ENCODE data around the gene NYNRIN.

Gene NYNRIN

DNA sequence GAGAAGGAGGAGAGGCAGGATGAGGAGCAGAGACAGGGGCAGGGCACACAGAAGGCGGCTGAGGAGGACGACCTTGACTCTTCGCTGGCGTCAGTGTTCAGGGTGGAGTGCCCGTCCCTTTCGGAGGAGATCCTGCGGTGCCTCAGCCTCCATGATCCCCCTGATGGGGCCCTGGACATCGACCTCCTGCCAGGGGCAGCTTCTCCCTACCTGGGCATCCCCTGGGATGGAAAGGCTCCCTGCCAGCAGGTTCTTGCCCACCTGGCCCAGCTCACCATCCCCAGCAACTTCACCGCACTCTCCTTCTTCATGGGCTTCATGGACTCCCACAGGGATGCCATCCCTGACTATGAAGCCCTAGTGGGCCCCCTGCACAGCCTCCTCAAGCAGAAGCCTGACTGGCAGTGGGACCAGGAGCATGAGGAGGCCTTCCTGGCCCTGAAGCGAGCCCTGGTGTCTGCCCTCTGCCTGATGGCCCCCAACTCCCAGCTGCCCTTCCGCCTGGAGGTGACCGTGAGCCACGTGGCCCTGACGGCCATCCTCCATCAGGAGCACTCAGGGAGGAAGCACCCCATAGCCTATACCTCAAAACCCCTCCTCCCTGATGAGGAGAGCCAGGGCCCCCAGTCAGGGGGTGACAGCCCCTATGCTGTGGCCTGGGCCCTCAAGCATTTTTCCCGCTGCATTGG, 16.1 kb downstream of the NYNRIN start:
- no peaks in the 10 kb centered on the region for H3K79me2 ChIP-seq (ENCODE audit: insufficient read depth, low read length)
- no peak overlapping the region for H3K4me2 ChIP-seq (ENCODE audit: low read depth, low read length, poor library complexity, severe bottlenecking)
- H3K9me3 ChIP-seq (ENCODE audit: insufficient read depth, low read depth, low read length): no peaks in the 10 kb centered on the region
- no peaks in the 10 kb centered on the region for H4K20me1 ChIP-seq (ENCODE audit: insufficient read depth, low read length, poor library complexity, severe bottlenecking)
- H3K4me3 ChIP-seq (ENCODE audit: low read length, poor library complexity, severe bottlenecking): no peak overlapping the region
- no peaks in the 10 kb centered on the region for H3K27me3 ChIP-seq (ENCODE audit: insufficient read depth, low read length, poor library complexity, severe bottlenecking)
- H3K4me1 ChIP-seq (ENCODE audit: insufficient read depth, low read length, poor library complexity, severe bottlenecking): no peaks in the 10 kb centered on the region
- H3K9ac ChIP-seq (ENCODE audit: low read depth, low read length, poor library complexity, severe bottlenecking): no peak overlapping the region
- H3F3A ChIP-seq (ENCODE audit: low read depth): no peaks in the 10 kb centered on the region
- H3K36me3 ChIP-seq (ENCODE audit: insufficient read depth, low read length): peaks cover 20% of the 10 kb centered on the region; the same call in 1 of the 2 replicates
- H3K9me2 ChIP-seq (replicated peaks; ENCODE audit: low read depth, low read length): no peaks in the 10 kb centered on the region
- TF ChIP-seq CTCF (conservative IDR thresholded peaks at IDR 0.05; ENCODE audit: low read length) (no peak), EZH2phosphoT487 (IDR thresholded peaks at IDR 0.05; ENCODE audit: borderline replicate concordance) (no peak)
- no peak overlapping the region for H2AFZ ChIP-seq (ENCODE audit: low read length)

DNA sequence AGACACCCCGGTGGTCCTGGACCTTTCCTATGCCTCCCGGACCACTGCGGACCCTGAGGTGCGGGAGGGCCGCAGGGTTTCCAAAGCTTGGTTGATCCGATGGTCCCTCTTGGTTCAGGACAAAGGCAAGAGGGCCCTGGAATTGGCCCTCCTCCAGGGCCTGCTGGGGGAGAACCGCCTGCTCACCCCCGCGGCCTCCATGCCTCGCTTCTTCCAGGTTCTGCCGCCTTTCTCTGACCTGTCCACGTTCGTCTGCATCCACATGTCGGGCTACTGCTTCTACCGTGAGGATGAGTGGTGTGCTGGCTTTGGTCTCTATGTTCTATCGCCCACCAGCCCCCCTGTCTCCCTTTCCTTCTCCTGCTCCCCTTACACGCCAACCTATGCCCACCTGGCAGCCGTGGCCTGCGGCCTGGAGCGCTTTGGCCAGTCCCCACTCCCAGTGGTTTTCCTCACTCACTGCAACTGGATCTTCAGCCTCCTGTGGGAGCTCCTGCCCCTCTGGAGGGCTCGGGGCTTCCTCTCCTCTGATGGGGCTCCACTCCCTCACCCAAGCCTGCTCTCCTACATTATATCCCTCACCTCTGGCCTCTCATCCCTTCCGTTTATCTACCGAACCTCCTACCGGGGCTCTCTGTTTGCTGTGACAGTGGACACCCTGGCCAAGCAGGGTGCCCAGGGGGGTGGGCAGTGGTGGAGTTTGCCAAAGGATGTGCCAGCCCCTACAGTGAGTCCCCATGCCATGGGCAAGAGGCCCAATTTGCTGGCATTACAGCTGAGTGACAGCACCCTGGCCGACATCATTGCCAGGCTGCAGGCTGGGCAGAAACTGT, 16.8 kb downstream of the NYNRIN start:
- no peak overlapping the region for H3K4me2 ChIP-seq (ENCODE audit: low read depth, low read length, poor library complexity, severe bottlenecking)
- H3K4me1 ChIP-seq (ENCODE audit: insufficient read depth, low read length, poor library complexity, severe bottlenecking): no peaks in the 10 kb centered on the region
- H3K4me3 ChIP-seq (ENCODE audit: low read length, poor library complexity, severe bottlenecking): no peak overlapping the region
- no peak overlapping the region for H2AFZ ChIP-seq (ENCODE audit: low read length)
- H4K20me1 ChIP-seq (ENCODE audit: insufficient read depth, low read length, poor library complexity, severe bottlenecking): no peaks in the 10 kb centered on the region
- H3K9ac ChIP-seq (ENCODE audit: low read depth, low read length, poor library complexity, severe bottlenecking): no peak overlapping the region
- H3F3A ChIP-seq (ENCODE audit: low read depth): no peaks in the 10 kb centered on the region
- H3K9me2 ChIP-seq (replicated peaks; ENCODE audit: low read depth, low read length): no peaks in the 10 kb centered on the region
- TF ChIP-seq CTCF (conservative IDR thresholded peaks at IDR 0.05; ENCODE audit: low read length) (no peak), EZH2phosphoT487 (IDR thresholded peaks at IDR 0.05; ENCODE audit: borderline replicate concordance) (no peak)
- no peaks in the 10 kb centered on the region for H3K79me2 ChIP-seq (ENCODE audit: insufficient read depth, low read length)
- no peaks in the 10 kb centered on the region for H3K27me3 ChIP-seq (ENCODE audit: insufficient read depth, low read length, poor library complexity, severe bottlenecking)
- H3K36me3 ChIP-seq (ENCODE audit: insufficient read depth, low read length): peaks cover 20% of the 10 kb centered on the region; the same call in 1 of the 2 replicates
- H3K9me3 ChIP-seq (ENCODE audit: insufficient read depth, low read depth, low read length): no peaks in the 10 kb centered on the region

DNA sequence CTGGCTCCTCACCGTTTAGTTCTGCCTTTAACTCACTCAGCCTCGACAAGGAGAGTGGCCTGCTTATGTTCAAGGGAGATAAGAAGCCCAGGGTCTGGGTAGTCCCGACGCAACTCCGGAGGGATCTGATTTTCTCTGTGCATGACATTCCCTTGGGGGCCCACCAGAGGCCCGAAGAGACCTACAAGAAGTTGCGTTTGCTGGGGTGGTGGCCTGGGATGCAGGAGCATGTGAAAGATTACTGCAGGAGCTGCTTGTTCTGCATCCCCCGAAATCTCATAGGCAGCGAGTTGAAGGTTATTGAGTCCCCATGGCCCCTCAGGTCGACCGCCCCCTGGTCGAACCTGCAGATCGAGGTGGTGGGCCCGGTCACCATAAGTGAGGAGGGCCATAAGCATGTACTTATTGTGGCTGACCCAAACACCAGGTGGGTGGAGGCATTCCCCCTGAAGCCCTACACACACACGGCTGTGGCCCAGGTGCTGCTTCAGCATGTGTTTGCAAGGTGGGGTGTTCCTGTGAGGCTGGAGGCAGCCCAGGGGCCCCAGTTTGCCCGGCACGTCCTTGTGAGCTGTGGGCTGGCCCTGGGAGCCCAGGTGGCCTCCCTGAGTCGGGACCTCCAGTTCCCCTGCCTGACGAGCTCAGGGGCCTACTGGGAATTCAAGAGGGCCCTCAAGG, 17.6 kb downstream of the NYNRIN start:
- Histone ChIP-seq H4K20me1 (ENCODE audit: insufficient read depth, low read length, poor library complexity, severe bottlenecking) (no peaks in the 10 kb centered on the region), H3K4me3 (ENCODE audit: low read length, poor library complexity, severe bottlenecking) (no peak overlapping the region), H3F3A (ENCODE audit: low read depth) (no peaks in the 10 kb centered on the region), H3K9me3 (ENCODE audit: insufficient read depth, low read depth, low read length) (no peaks in the 10 kb centered on the region), H3K79me2 (ENCODE audit: insufficient read depth, low read length) (no peaks in the 10 kb centered on the region), H3K27me3 (ENCODE audit: insufficient read depth, low read length, poor library complexity, severe bottlenecking) (no peaks in the 10 kb centered on the region), H3K4me2 (ENCODE audit: low read depth, low read length, poor library complexity, severe bottlenecking) (no peak overlapping the region), H3K9me2 (replicated peaks; ENCODE audit: low read depth, low read length) (no peaks in the 10 kb centered on the region), H3K4me1 (ENCODE audit: insufficient read depth, low read length, poor library complexity, severe bottlenecking) (no peaks in the 10 kb centered on the region), H2AFZ (ENCODE audit: low read length) (no peak overlapping the region), H3K9ac (ENCODE audit: low read depth, low read length, poor library complexity, severe bottlenecking) (no peak overlapping the region), H3K36me3 (ENCODE audit: insufficient read depth, low read length) (peaks cover 20% of the 10 kb centered on the region; the same call in 1 of the 2 replicates)
- no peak for TF ChIP-seq EZH2phosphoT487 (IDR thresholded peaks at IDR 0.05; ENCODE audit: borderline replicate concordance)
- no peak for TF ChIP-seq CTCF (conservative IDR thresholded peaks at IDR 0.05; ENCODE audit: low read length)

Measured in Loucy (cell line).